Measurements from ENCODE around the gene SELE.
"Not testable (repeated sequence)": the region's sequence is repeated elsewhere in the genome, so short reads cannot be mapped to it uniquely, and the experiment has no call there.

Gene SELE

DNA sequence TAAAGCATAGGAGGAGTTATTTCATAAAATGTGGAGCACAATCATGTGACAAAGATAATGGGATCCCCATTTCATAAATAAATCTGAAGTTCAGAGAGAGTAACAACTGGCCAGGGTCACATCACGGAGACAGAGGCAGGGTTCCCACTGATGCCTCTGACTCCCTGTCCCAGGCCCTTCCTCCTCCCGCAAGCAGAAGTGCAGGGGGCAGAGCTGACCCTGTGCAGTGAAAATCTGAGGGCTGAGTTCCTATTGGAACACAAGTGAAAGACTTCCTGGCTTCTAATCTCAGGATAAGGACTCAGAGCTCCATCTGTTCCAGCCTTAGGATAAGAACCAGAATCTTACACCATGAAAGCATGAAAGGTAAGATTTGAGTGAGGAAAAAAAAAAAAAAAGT lies 44.5 kb downstream of the SELE start:
- TF ChIP-seq, protein P1, sequence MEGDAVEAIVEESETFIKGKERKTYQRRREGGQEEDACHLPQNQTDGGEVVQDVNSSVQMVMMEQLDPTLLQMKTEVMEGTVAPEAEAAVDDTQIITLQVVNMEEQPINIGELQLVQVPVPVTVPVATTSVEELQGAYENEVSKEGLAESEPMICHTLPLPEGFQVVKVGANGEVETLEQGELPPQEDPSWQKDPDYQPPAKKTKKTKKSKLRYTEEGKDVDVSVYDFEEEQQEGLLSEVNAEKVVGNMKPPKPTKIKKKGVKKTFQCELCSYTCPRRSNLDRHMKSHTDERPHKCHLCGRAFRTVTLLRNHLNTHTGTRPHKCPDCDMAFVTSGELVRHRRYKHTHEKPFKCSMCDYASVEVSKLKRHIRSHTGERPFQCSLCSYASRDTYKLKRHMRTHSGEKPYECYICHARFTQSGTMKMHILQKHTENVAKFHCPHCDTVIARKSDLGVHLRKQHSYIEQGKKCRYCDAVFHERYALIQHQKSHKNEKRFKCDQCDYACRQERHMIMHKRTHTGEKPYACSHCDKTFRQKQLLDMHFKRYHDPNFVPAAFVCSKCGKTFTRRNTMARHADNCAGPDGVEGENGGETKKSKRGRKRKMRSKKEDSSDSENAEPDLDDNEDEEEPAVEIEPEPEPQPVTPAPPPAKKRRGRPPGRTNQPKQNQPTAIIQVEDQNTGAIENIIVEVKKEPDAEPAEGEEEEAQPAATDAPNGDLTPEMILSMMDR (IDR thresholded peaks at IDR 0.05): no peak
- no peak overlapping the region for H3K27ac Mint-ChIP-seq
- no peak for DNase-seq
- no peaks in the 10 kb centered on the region for H3K9me3 Mint-ChIP-seq
- no peaks in the 10 kb centered on the region for H3K4me1 Mint-ChIP-seq
- H3K36me3 Mint-ChIP-seq (ENCODE audit: low read depth): no peaks in the 10 kb centered on the region
- no peak overlapping the region for H3K4me3 Mint-ChIP-seq
- H3K27me3 Mint-ChIP-seq (ENCODE audit: low read depth, poor library complexity): peaks cover 6% of the 10 kb centered on the region

- DNase-seq; H3K9me3 Mint-ChIP-seq; H3K4me3 Mint-ChIP-seq; H3K27ac Mint-ChIP-seq; H3K4me1 Mint-ChIP-seq; H3K27me3 Mint-ChIP-seq (ENCODE audit: low read depth, poor library complexity); H3K36me3 Mint-ChIP-seq (ENCODE audit: low read depth): not testable (repeated sequence)
Observed at GRCh38 chr1:169688377-169688776, 45.5 kb downstream of the SELE start.

- peaks cover 24% of the 10 kb centered on the region for H3K4me1 Mint-ChIP-seq
- H3K4me3 Mint-ChIP-seq: no peak overlapping the region
- H3K9me3 Mint-ChIP-seq: no peaks in the 10 kb centered on the region
- H3K27me3 Mint-ChIP-seq (ENCODE audit: low read depth, poor library complexity): peaks cover 10% of the 10 kb centered on the region
- DNase-seq: no peak
- no peaks in the 10 kb centered on the region for H3K36me3 Mint-ChIP-seq (ENCODE audit: low read depth)
- TF ChIP-seq, protein P1 (IDR thresholded peaks at IDR 0.05): no peak
- H3K27ac Mint-ChIP-seq: no peak overlapping the region
Observed at GRCh38 chr1:169683661-169684060, 50.2 kb downstream of the SELE start.

GRCh38 chr1:169683168-169683567 lies 50.7 kb downstream of the SELE start:
- not testable (repeated sequence) for H3K9me3 Mint-ChIP-seq; DNase-seq; H3K36me3 Mint-ChIP-seq (ENCODE audit: low read depth); H3K27ac Mint-ChIP-seq; H3K4me3 Mint-ChIP-seq
- peaks cover 24% of the 10 kb centered on the region for H3K4me1 Mint-ChIP-seq
- H3K27me3 Mint-ChIP-seq (ENCODE audit: low read depth, poor library complexity): peaks cover 10% of the 10 kb centered on the region

- no peaks in the 10 kb centered on the region for H3K36me3 Mint-ChIP-seq (ENCODE audit: low read depth)
- peaks cover 10% of the 10 kb centered on the region for H3K27me3 Mint-ChIP-seq (ENCODE audit: low read depth, poor library complexity)
- peak overlapping the region; percentile 47 for H3K4me3 Mint-ChIP-seq
- H3K4me1 Mint-ChIP-seq: peaks cover 24% of the 10 kb centered on the region
- peak; percentile 6 for DNase-seq
- TF ChIP-seq, protein P1 (IDR thresholded peaks at IDR 0.05): no peak
- no peaks in the 10 kb centered on the region for H3K9me3 Mint-ChIP-seq
- H3K27ac Mint-ChIP-seq: no peak overlapping the region
Observed at GRCh38 chr1:169682071-169682470, 51.8 kb downstream of the SELE start.

DNA sequence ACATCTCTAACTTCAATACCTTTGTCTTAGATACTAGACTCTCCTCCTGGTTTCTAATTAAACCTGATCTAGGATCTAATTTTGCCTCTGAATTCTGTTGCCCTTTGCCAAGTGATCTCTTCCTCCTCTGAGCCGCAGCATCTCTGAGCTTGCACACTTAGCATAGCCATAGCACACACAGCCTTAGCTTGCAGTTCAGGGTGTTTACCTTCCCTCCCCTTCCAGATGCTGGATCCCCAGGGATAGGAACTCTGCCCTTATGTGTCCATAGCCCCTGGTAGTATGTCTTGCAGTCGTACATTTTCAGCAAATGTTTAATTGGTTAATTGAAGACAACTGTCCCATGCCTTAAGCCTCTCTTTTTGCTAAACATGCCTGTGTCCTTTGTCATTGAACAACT lies 52.7 kb downstream of the SELE start:
- peaks cover 10% of the 10 kb centered on the region for H3K27me3 Mint-ChIP-seq (ENCODE audit: low read depth, poor library complexity)
- H3K4me3 Mint-ChIP-seq: no peak overlapping the region
- TF ChIP-seq, protein P1 (IDR thresholded peaks at IDR 0.05): no peak
- peaks cover 24% of the 10 kb centered on the region for H3K4me1 Mint-ChIP-seq
- H3K27ac Mint-ChIP-seq: no peak overlapping the region
- peak; percentile 10 for DNase-seq
- H3K9me3 Mint-ChIP-seq: no peaks in the 10 kb centered on the region
- no peaks in the 10 kb centered on the region for H3K36me3 Mint-ChIP-seq (ENCODE audit: low read depth)

DNA sequence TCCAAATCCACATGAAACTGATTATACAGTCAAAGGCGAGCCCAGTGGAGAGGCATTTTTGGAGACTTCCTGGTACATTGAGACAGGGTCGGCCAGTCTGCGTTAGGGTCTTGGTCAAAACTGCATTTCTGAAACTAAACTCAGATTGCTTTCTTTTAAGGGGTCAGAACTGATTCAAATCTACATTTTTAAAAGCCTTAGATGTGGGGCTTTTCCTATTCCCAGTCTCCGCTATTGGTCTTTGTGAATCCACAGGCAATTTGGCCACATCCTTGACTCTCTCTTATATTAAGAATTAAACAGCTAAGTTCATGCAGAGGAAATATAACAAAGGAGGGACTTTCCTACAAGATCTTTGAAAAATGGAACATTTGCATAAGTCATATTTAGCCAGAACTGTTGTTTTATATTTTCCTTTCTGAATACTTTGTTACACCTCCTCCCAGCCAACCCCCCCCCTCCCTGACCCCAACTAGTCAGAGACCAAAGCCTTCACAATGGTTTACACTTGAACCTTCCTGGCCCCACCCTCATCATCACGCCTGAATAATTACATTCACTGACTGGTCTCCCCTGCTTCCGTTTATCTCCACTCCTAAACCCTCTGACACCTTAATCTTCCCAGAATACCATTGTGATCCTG lies 53.4 kb downstream of the SELE start:
- Mint-ChIP-seq H3K4me1 (peaks cover 24% of the 10 kb centered on the region), H3K4me3 (no peak overlapping the region), H3K27me3 (ENCODE audit: low read depth, poor library complexity) (peaks cover 10% of the 10 kb centered on the region), H3K9me3 (no peaks in the 10 kb centered on the region), H3K36me3 (ENCODE audit: low read depth) (no peaks in the 10 kb centered on the region), H3K27ac (no peak overlapping the region)
- DNase-seq: no peak
- TF ChIP-seq, protein P1 (IDR thresholded peaks at IDR 0.05): no peak
